Lower leg skin (tissue), 4 donors: ENCODE results near the gene TMEM132D. TPM values are rescaled to one million over a fixed set of nuclear protein-coding genes. Genes with fewer than 3 reads are reported as not detected.

Source experiments
- DNase-seq, 2 donors: peaks; one replicate each; pipeline ENCODE4 v3.0.0-alpha.2; 2019; ENCODE audit warnings: low spot score in 2 of 2
- H3K4me3 ChIP-seq: fragments of 200-600 bp; sonication (generic); 2 replicates; pipeline ENCODE4 v1.5.1; 2017; ENCODE audit warnings: mild to moderate bottlenecking, low read depth; ENCODE audit not compliant: poor library complexity, severe bottlenecking
- CTCF ChIP-seq, 3 donors: fragments of 450-650 bp; IDR thresholded peaks; one replicate each; pipeline ENCODE4 v1.5.1; 2016; ENCODE audit warnings: antibody characterized with exemption in 3 of 3, mild to moderate bottlenecking in 3 of 3, moderate library complexity in 2 of 3
- POLR2A ChIP-seq, 2 donors: fragments of 450-650 bp; IDR thresholded peaks; one replicate each; pipeline ENCODE4 v1.6.1; 2016 to 2017; ENCODE audit warnings: antibody characterized with exemption in 2 of 2, mild to moderate bottlenecking in 1 of 2, moderate library complexity in 1 of 2
- WGBS, 2 donors: methylation state at CpG; one replicate each; pipeline ENCODE4 v1.1.5; 2018; 5-methylcytosine and 5-hydroxymethylcytosine counted together
- intact Hi-C: fragments of 100-400 bp; cut with DNase I; formaldehyde crosslinking; loops from one replicate; pipeline ENCODE4 v1.15.0; 2023; ENCODE audit warnings: low total_unique reads
- total RNA-seq, 4 donors: library from RNA; depleted of rRNA; stranded (reverse); fragments of >200 nt; gene quantifications; one replicate each; pipeline ENCODE4 v1.1.0, GENCODE V29; 2016

The TMEM132D gene
- total RNA-seq, 4 donors from 2014 or later = not detected

- no peak overlapping the region for H3K4me3 ChIP-seq
- intact Hi-C loops = no loop called here
- 72 to 75% methylated on average over 2 of the region's 2 CpGs for WGBS, 2 donors
- TF ChIP-seq CTCF (IDR thresholded peaks at IDR 0.05) (no peak), POLR2A (IDR thresholded peaks at IDR 0.05) (no peak)
- no peak for DNase-seq
Measured at GRCh38 chr12:129563266-129563665, 340.6 kb downstream of the TMEM132D start.

- intact Hi-C loops = no loop called here
- H3K4me3 ChIP-seq = no peak overlapping the region
- no peak for TF ChIP-seq POLR2A (IDR thresholded peaks at IDR 0.05)
- no peak for TF ChIP-seq CTCF (IDR thresholded peaks at IDR 0.05)
- WGBS, 2 donors = 61 to 69% methylated on average over 2 of the region's 2 CpGs
- no peak for DNase-seq
Measured at GRCh38 chr12:129561304-129561703, 342.5 kb downstream of the TMEM132D start.

- H3K4me3 ChIP-seq = no peak overlapping the region
- no peak for DNase-seq
- TF ChIP-seq CTCF (IDR thresholded peaks at IDR 0.05) (no peak), POLR2A (IDR thresholded peaks at IDR 0.05) (no peak)
- WGBS, 2 donors = 64 to 66% methylated on average over 4 of the region's 4 CpGs
- intact Hi-C loops = no loop called here
Measured at GRCh38 chr12:129559776-129560175, 344.0 kb downstream of the TMEM132D start.

GRCh38 chr12:129558036-129558435 lies 345.8 kb downstream of the TMEM132D start:
- no peak for TF ChIP-seq CTCF (IDR thresholded peaks at IDR 0.05)
- no peak for TF ChIP-seq POLR2A (IDR thresholded peaks at IDR 0.05)
- intact Hi-C loops = no loop called here
- WGBS, 2 donors = 51 to 52% methylated on average over 2 of the region's 2 CpGs

GRCh38 chr12:129556082-129556481 lies 347.7 kb downstream of the TMEM132D start:
- intact Hi-C loops = no loop called here
- DNase-seq = no peak
- 81% methylated on average over 9 of the region's 9 CpGs for WGBS, 2 donors
- TF ChIP-seq CTCF (IDR thresholded peaks at IDR 0.05) (no peak), POLR2A (IDR thresholded peaks at IDR 0.05) (no peak)
- H3K4me3 ChIP-seq = no peak overlapping the region

More at GRCh38 chr12:129558036-129558435, 345.8 kb downstream of the TMEM132D start:
- DNase-seq = no peak
- no peak overlapping the region for H3K4me3 ChIP-seq

GRCh38 chr12:129552996-129553750 lies 350.7 kb downstream of the TMEM132D start:
- 84% methylated on average over 19 of the region's 19 CpGs for WGBS, 2 donors
- H3K4me3 ChIP-seq = no peak overlapping the region
- DNase-seq = no peak
- intact Hi-C loops = no loop called here
- TF ChIP-seq CTCF (IDR thresholded peaks at IDR 0.05) (no peak), POLR2A (IDR thresholded peaks at IDR 0.05) (no peak)
